Measurements from ENCODE around the gene B4GALT1. TPM values are rescaled to one million over a fixed set of nuclear protein-coding genes. Genes with fewer than 3 reads are reported as not detected.
A peak's percentile ranks its signal among the peaks of the same experiment; 100 is the strongest.

B4GALT1 gene
- polyA plus RNA-seq, 1 donor (not counting 4 experiments of a cell fraction or from before 2014, with no cell fraction given), result 55.1 TPM

GRCh38 chr9:33140401-33141360 is 26.5 kb downstream of the B4GALT1 start:
- no peaks in the 10 kb centered on the region for H3K9me3 ChIP-seq (ENCODE audit: control insufficient read depth, low read depth, low read length)
- H3K9me1 ChIP-seq (ENCODE audit: control insufficient read depth, extremely low read depth, insufficient read depth, low read length), result peaks cover 13% of the 10 kb centered on the region
- no peak overlapping the region for H3K4me2 ChIP-seq (ENCODE audit: control insufficient read depth, extremely low read depth, insufficient read depth, low read depth, low read length)
- H4K20me1 ChIP-seq (ENCODE audit: control insufficient read depth, extremely low read depth, insufficient read depth, low read length), result peaks cover 28% of the 10 kb centered on the region
- H3K79me2 ChIP-seq (ENCODE audit: control insufficient read depth, insufficient read depth, low read length), result peaks cover 88% of the 10 kb centered on the region
- FAIRE-seq (no peak), DNase-seq (ENCODE audit: low read depth, low spot score) (no peak)
- H3K9ac ChIP-seq (ENCODE audit: control insufficient read depth, extremely low read depth, insufficient read depth, low read length), result no peak overlapping the region
- no peak for TF ChIP-seq EZH2 (IDR thresholded peaks at IDR 0.05; ENCODE audit: low read length)
- TF ChIP-seq CTCF (optimal IDR thresholded peaks at IDR 0.05 in 1 of 3, IDR thresholded peaks at IDR 0.05 in 1 of 3, conservative IDR thresholded peaks at IDR 0.05 in 1 of 3; ENCODE audit: extremely low read depth in 1 of 3, insufficient read depth in 2 of 3, low read length in 3 of 3), result no peak
- no peaks in the 10 kb centered on the region for H3K27me3 ChIP-seq (ENCODE audit: control insufficient read depth, extremely low read depth, insufficient read depth, low read length)
- no peak overlapping the region for H3K4me3 ChIP-seq (ENCODE audit: control insufficient read depth in 2 of 3, extremely low read depth in 1 of 3, insufficient read depth in 2 of 3, low read depth in 1 of 3, low read length in 3 of 3)
- H3K27ac ChIP-seq (ENCODE audit: control insufficient read depth, insufficient read depth, low read length), result no peak overlapping the region
- peaks cover 35% of the 10 kb centered on the region for H3K4me1 ChIP-seq (ENCODE audit: control insufficient read depth, extremely low read depth, insufficient read depth, low read length)
- peaks cover 4 to 6% of the 10 kb centered on the region in 2 experiments for H3K36me3 ChIP-seq (ENCODE audit: control insufficient read depth in 2 of 2, extremely low read depth in 1 of 2, insufficient read depth in 2 of 2, low read length in 2 of 2)
- dilution Hi-C loops (cut with MboI; ENCODE audit: extremely low pct_ligation_motif_present, low sequenced_read_pairs), result no loop called here
- H2AFZ ChIP-seq (ENCODE audit: control insufficient read depth, low read length), result no peak overlapping the region

- Histone ChIP-seq H3K4me3 (ENCODE audit: control insufficient read depth in 2 of 3, extremely low read depth in 1 of 3, insufficient read depth in 2 of 3, low read depth in 1 of 3, low read length in 3 of 3) (no peak overlapping the region), H3K9ac (ENCODE audit: control insufficient read depth, extremely low read depth, insufficient read depth, low read length) (no peak overlapping the region), H4K20me1 (ENCODE audit: control insufficient read depth, extremely low read depth, insufficient read depth, low read length) (peaks cover 38% of the 10 kb centered on the region), H3K4me1 (ENCODE audit: control insufficient read depth, extremely low read depth, insufficient read depth, low read length) (peaks cover 35% of the 10 kb centered on the region), H3K9me1 (ENCODE audit: control insufficient read depth, extremely low read depth, insufficient read depth, low read length) (peaks cover 12% of the 10 kb centered on the region), H3K36me3 (ENCODE audit: control insufficient read depth in 2 of 2, extremely low read depth in 1 of 2, insufficient read depth in 2 of 2, low read length in 2 of 2) (peaks cover 9 to 12% of the 10 kb centered on the region in 2 experiments), H2AFZ (ENCODE audit: control insufficient read depth, low read length) (no peak overlapping the region), H3K27me3 (ENCODE audit: control insufficient read depth, extremely low read depth, insufficient read depth, low read length) (no peaks in the 10 kb centered on the region), H3K27ac (ENCODE audit: control insufficient read depth, insufficient read depth, low read length) (no peak overlapping the region), H3K9me3 (ENCODE audit: control insufficient read depth, low read depth, low read length) (no peaks in the 10 kb centered on the region), H3K79me2 (ENCODE audit: control insufficient read depth, insufficient read depth, low read length) (peaks cover 88% of the 10 kb centered on the region), H3K4me2 (ENCODE audit: control insufficient read depth, extremely low read depth, insufficient read depth, low read depth, low read length) (no peak overlapping the region)
- FAIRE-seq, result peak; percentile 5
- TF ChIP-seq CTCF (optimal IDR thresholded peaks at IDR 0.05 in 1 of 3, IDR thresholded peaks at IDR 0.05 in 1 of 3, conservative IDR thresholded peaks at IDR 0.05 in 1 of 3; ENCODE audit: extremely low read depth in 1 of 3, insufficient read depth in 2 of 3, low read length in 3 of 3) (no peak), EZH2 (IDR thresholded peaks at IDR 0.05; ENCODE audit: low read length) (no peak)
- dilution Hi-C loops (cut with MboI; ENCODE audit: extremely low pct_ligation_motif_present, low sequenced_read_pairs), result no loop called here
- DNase-seq (ENCODE audit: low read depth, low spot score), result no peak
Observed at GRCh38 chr9:33139421-33140228, 27.5 kb downstream of the B4GALT1 start.

All from keratinocyte (primary cell).